IMR-90 (cell line): ENCODE data around the gene ZNF506. TPM values are rescaled to one million over a fixed set of nuclear protein-coding genes. Genes with fewer than 3 reads are reported as not detected.

Experiments
- ATAC-seq: fragments of 200-7000 bp; cut with Tn5 transposase; 2 replicates; pipeline ENCODE4 v1.9.1; 2020; ENCODE audit warnings: low read depth, mild to moderate bottlenecking, moderate library complexity
- BruUV-seq: library from RNA; stranded (reverse); fragments of 400-500 nt; replicated peaks from 2 replicates; lab custom pipeline; 2021; lab: Mats Ljungman, UMichigan
- CTCF ChIA-PET: fragments of 300-600 bp; formaldehyde crosslinking; extraction: SDS; loops from one replicate; lab custom pipeline; 2021; ENCODE audit warnings: antibody characterized with exemption; lab: Yijun Ruan, JAX
- POLR2A ChIA-PET: fragments of 300-600 bp; sonication (Branson Sonifier 250); formaldehyde crosslinking; loops from one replicate; lab custom pipeline; 2022; ENCODE audit warnings: antibody characterized with exemption; ENCODE audit not compliant: unreplicated experiment; lab: Charles Lee
- DNase-seq: peaks from one replicate; pipeline ENCODE4 v3.0.0; 2013
- H2AFZ ChIP-seq: replicated peaks from 2 replicates; pipeline ENCODE3; 2013; ENCODE audit warnings: low read length, mild to moderate bottlenecking; ENCODE audit not compliant: poor library complexity
- H2AK5ac ChIP-seq: 2 replicates; pipeline ENCODE4 v1.6.1; 2013; ENCODE audit warnings: low read depth, low read length, inconsistent platforms
- H2AK9ac ChIP-seq: replicated peaks from 2 replicates; pipeline ENCODE3; 2013; ENCODE audit warnings: mild to moderate bottlenecking, low read depth, low read length, moderate library complexity; ENCODE audit not compliant: poor library complexity
- H2BK120ac ChIP-seq: 2 replicates; pipeline ENCODE4 v1.6.1; 2013; ENCODE audit warnings: low read depth, low read length, inconsistent platforms
- H2BK15ac ChIP-seq: 3 replicates; pipeline ENCODE4 v1.6.1; 2013; ENCODE audit warnings: low read depth, low read length, inconsistent platforms
- H2BK20ac ChIP-seq: 2 replicates; pipeline ENCODE4 v1.6.1; 2013; ENCODE audit warnings: low read depth, mild to moderate bottlenecking, inconsistent platforms, low read length, moderate library complexity
- H2BK5ac ChIP-seq: 2 replicates; pipeline ENCODE4 v1.6.1; 2013; ENCODE audit warnings: mild to moderate bottlenecking, low read depth, low read length, inconsistent platforms; ENCODE audit not compliant: poor library complexity, severe bottlenecking
- H3K14ac ChIP-seq: replicated peaks from 2 replicates; pipeline ENCODE4 v1.6.1; 2013; ENCODE audit warnings: low read depth, low read length, inconsistent platforms
- H3K18ac ChIP-seq: 2 replicates; pipeline ENCODE4 v1.6.1; 2013; ENCODE audit warnings: low read depth, low read length, control low read depth
- H3K23ac ChIP-seq: 2 replicates; pipeline ENCODE4 v1.6.1; 2013; ENCODE audit warnings: low read depth, low read length, inconsistent platforms
- H3K27ac ChIP-seq: 2 replicates; pipeline ENCODE4 v1.5.1; 2013; ENCODE audit warnings: mild to moderate bottlenecking, control low read depth, low read length; ENCODE audit not compliant: insufficient read depth
- H3K27me3 ChIP-seq: 2 replicates; pipeline ENCODE4 v1.6.1; 2013; ENCODE audit warnings: low read length; ENCODE audit not compliant: control insufficient read depth, insufficient read depth
- H3K36me3 ChIP-seq: 2 replicates; pipeline ENCODE4 v1.6.1; 2013; ENCODE audit warnings: low read length, mixed read lengths; ENCODE audit not compliant: control insufficient read depth, insufficient read depth
- H3K4ac ChIP-seq: 2 replicates; pipeline ENCODE4 v1.6.1; 2013; ENCODE audit warnings: low read depth, low read length, inconsistent platforms
- H3K4me1 ChIP-seq: 2 replicates; pipeline ENCODE4 v1.6.1; 2013; ENCODE audit warnings: low read length, mixed read lengths; ENCODE audit not compliant: control insufficient read depth, insufficient read depth
- H3K4me2 ChIP-seq: 2 replicates; pipeline ENCODE4 v1.6.1; 2013; ENCODE audit warnings: low read depth, mild to moderate bottlenecking, control low read depth, low read length, moderate library complexity
- H3K4me3 ChIP-seq: 2 replicates; pipeline ENCODE4 v1.5.1; 2013; ENCODE audit warnings: low read depth, mild to moderate bottlenecking, control low read depth, low read length, moderate library complexity; ENCODE audit not compliant: insufficient read depth
- H3K56ac ChIP-seq: 2 replicates; pipeline ENCODE4 v1.6.1; 2013; ENCODE audit warnings: low read length, inconsistent platforms; ENCODE audit not compliant: insufficient read depth; ENCODE audit errors: extremely low read depth
- H3K79me1 ChIP-seq, 2 experiments: 2 replicates each; pipeline ENCODE4 v1.6.1; 2013; ENCODE audit warnings: low read length in 2 of 2, inconsistent platforms in 1 of 2, low read depth in 1 of 2
- H3K9ac ChIP-seq: 2 replicates; pipeline ENCODE4 v1.6.1; 2013; ENCODE audit warnings: low read depth, low read length, control low read depth
- H3K9me1 ChIP-seq: 2 replicates; pipeline ENCODE4 v1.6.1; 2013; ENCODE audit warnings: low read length, inconsistent platforms; ENCODE audit not compliant: insufficient read depth
- H3K9me3 ChIP-seq: 2 replicates; pipeline ENCODE4 v1.6.1; 2013; ENCODE audit warnings: low read length; ENCODE audit not compliant: control insufficient read depth, insufficient read depth
- H4K20me1 ChIP-seq: 2 replicates; pipeline ENCODE4 v1.6.1; 2013; ENCODE audit warnings: low read length, inconsistent platforms; ENCODE audit not compliant: insufficient read depth
- H4K5ac ChIP-seq: 2 replicates; pipeline ENCODE4 v1.6.1; 2013; ENCODE audit warnings: mild to moderate bottlenecking, low read depth, low read length, control low read depth
- H4K8ac ChIP-seq, 2 experiments: 2 replicates each; pipeline ENCODE4 v1.6.1; 2013; ENCODE audit warnings: low read depth in 2 of 2, low read length in 2 of 2, control low read depth in 1 of 2, inconsistent platforms in 1 of 2
- H4K91ac ChIP-seq: 2 replicates; pipeline ENCODE4 v1.6.1; 2013; ENCODE audit warnings: low read depth, low read length, inconsistent platforms; ENCODE audit not compliant: insufficient read depth
- NFE2L2 ChIP-seq: fragments of 150-350 bp; IDR thresholded peaks from 2 replicates; pipeline ENCODE4 v1.6.1; 2016; ENCODE audit warnings: low read depth, mild to moderate bottlenecking, low read length
- WGBS, 2 experiments: methylation state at CpG; one replicate each; pipeline versions ENCODE4 v1.1.5 to v1.1.7; 2013; ENCODE audit warnings: missing lambda C conversion rate in 2 of 2; ENCODE audit not compliant: insufficient read length in 1 of 2; ENCODE audit errors: extremely low coverage in 2 of 2; 5-methylcytosine and 5-hydroxymethylcytosine counted together
- dilution Hi-C: fragments of 300-500 bp; cut with HindIII; formaldehyde crosslinking; loops from one replicate; pipeline ENCODE4 v1.14.3; 2018; ENCODE audit warnings: low sequenced_read_pairs; ENCODE audit not compliant: unreplicated experiment
- in situ Hi-C: fragments of 300-500 bp; cut with MboI; formaldehyde crosslinking; loops from 3 replicates; pipeline ENCODE4 v1.14.3; 2019; ENCODE audit warnings: low sequenced_read_pairs, inconsistent platforms, mixed read lengths
- intact Hi-C: fragments of 100-400 bp; cut with micrococcal nuclease; formaldehyde crosslinking; loops from 2 replicates; pipeline ENCODE4 v1.10.0; 2022
- polyA plus RNA-seq, 3 experiments: library from polyadenylated mRNA; depleted of rRNA; stranded (reverse); fragments of >200 nt; gene quantifications; 2 replicates each; pipeline ENCODE4 v1.2.3, GENCODE V29; 2012; ENCODE audit warnings: low replicate concordance in 1 of 3
- total RNA-seq: library from RNA; depleted of rRNA; stranded (reverse); fragments of >200 nt; gene quantifications from 2 replicates; pipeline ENCODE4 v1.2.3, GENCODE V29; 2012

Gene ZNF506
- total and polyA plus RNA-seq, 2 of the 4 experiments (the other 2 are of a cell fraction): 2.4 to 6.1 TPM

DNA sequence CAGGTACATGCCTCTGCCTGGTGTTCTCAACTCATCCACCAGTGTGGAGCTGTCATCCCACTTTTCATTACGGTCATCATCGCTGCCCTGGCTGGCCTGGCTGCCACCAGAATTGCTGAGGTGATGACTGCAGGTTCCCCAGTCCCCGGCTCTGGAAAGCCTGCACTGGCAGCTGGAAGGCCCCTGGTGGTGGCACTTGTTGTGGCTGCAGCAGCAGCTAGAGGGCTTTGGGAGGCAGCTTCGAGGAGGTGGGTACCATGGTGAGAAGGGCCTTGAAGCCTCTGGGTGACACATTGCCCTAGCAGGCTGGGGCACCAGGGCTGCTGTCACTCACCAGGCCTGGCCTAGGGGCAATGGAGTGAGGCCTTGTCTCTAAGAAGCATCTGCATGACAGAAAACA lies 63.4 kb downstream of the ZNF506 start:
- no peak overlapping the region for H3K14ac ChIP-seq
- ChIA-PET POLR2A (no interaction called here), CTCF (no interaction called here)
- H4K91ac ChIP-seq: no peak overlapping the region
- H2AFZ ChIP-seq: no peak overlapping the region
- no peak overlapping the region for H3K4ac ChIP-seq
- no peak overlapping the region for H3K27ac ChIP-seq
- H2BK20ac ChIP-seq: no peak overlapping the region
- H3K36me3 ChIP-seq: no peaks in the 10 kb centered on the region
- H3K4me2 ChIP-seq: no peak overlapping the region
- DNase-seq (no peak), ATAC-seq (no peak)
- no TSS peak for BruUV-seq
- no peak overlapping the region for H2BK5ac ChIP-seq
- no peak overlapping the region for H3K23ac ChIP-seq
- no peak overlapping the region for H3K56ac ChIP-seq
- WGBS, 2 experiments: 63% methylated on average over 2 of the region's 4 CpGs; no CpG with 5 or more reads in 1 of the 2 experiments
- no peaks in the 10 kb centered on the region for H3K4me1 ChIP-seq
- no peak overlapping the region for H4K8ac ChIP-seq
- no peaks in the 10 kb centered on the region for H3K9me1 ChIP-seq
- H2AK5ac ChIP-seq: no peak overlapping the region
- H2BK15ac ChIP-seq: no peak overlapping the region
- no peak overlapping the region for H3K4me3 ChIP-seq
- H3K79me1 ChIP-seq: no peaks in the 10 kb centered on the region
- in situ Hi-C loops (no loop called here), dilution Hi-C loops (no loop called here), intact Hi-C loops (no loop called here)
- H4K20me1 ChIP-seq: no peaks in the 10 kb centered on the region
- peaks cover 7% of the 10 kb centered on the region; the same call in 1 of the 2 replicates for H3K9me3 ChIP-seq
- no peak overlapping the region for H2BK120ac ChIP-seq
- H3K9ac ChIP-seq: no peak overlapping the region
- no peak for TF ChIP-seq NFE2L2
- no peaks in the 10 kb centered on the region for H3K27me3 ChIP-seq
- H4K5ac ChIP-seq: no peak overlapping the region
- H2AK9ac ChIP-seq: no peak overlapping the region
- H3K18ac ChIP-seq: no peak overlapping the region
